IPS-18c (cell line): ENCODE measurements around the gene CTIF.

Experiments used
- H3K4me3 ChIP-seq: 2 replicates; pipeline ENCODE4 v1.7.0; 2013; ENCODE audit warnings: low read depth, mild to moderate bottlenecking, low read length, moderate library complexity; ENCODE audit not compliant: insufficient read depth
- H3K9me3 ChIP-seq: one replicate; pipeline ENCODE4 v1.6.1; 2013; ENCODE audit warnings: mild to moderate bottlenecking, low read length, moderate library complexity; ENCODE audit not compliant: control insufficient read depth, insufficient read depth

The CTIF gene

DNA sequence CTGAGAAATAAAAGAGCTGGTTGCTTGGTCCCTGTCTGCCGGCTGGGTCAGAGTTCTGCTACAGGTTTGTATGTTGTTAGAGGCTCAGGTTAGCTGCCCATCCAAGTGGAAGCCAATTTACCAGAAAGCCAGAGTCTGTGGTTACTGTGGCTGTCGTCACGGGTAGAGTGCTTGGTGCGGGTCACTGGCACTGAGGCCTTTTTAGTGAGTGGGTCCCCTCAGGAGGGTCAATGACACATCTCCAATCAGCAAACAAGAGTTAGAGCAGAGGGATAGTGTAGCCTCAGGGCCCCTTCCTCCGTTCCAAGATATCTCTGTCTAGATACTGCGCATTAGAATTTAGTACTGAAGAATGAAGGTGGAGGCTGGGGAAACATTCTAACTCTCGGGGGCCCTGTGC is 41.2 kb downstream of the CTIF start:
- Histone ChIP-seq H3K9me3 (peaks cover 2% of the 10 kb centered on the region), H3K4me3 (no peak overlapping the region)

DNA sequence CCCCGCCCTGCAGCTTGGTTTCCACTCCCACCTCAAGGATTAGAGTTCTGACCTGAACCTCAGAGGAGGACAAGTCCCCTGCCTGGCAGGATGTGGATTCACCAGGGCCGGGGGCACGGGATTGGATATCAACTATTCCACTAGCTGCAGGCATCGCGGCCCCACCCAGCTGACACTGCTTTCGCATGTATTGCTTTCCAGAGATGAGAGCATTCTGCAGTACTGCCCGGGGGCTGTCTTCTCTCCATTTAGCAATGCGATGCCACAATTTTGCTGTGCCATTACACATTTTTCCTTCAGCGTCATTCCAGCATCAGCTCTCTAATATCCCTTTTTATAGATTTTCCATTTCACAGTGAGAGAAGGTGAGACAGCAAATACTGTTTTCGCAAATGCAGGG is 42.0 kb downstream of the CTIF start:
- Histone ChIP-seq H3K4me3 (no peak overlapping the region), H3K9me3 (peaks cover 2% of the 10 kb centered on the region)

DNA sequence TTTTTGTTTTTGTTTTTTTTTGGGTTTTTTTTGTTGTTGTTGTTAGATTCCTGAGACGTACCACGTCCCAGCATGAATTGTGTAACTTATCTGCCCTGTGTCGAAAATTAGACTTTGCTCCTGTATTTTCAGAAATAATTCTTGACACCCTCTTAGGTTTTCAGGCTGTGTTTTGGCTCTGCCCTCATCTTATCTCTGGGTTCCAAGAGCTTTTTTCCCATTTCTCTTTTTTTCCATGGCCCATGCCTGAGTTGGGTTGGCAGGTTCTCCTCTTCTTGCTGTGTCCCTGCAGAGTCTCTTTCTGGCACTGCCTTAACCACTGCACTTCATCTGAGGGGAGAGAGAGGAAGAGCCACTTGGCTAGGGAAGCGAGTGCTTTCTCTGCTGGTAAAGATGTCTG is 42.4 kb downstream of the CTIF start:
- Histone ChIP-seq H3K9me3 (peaks cover 2% of the 10 kb centered on the region), H3K4me3 (no peak overlapping the region)

DNA sequence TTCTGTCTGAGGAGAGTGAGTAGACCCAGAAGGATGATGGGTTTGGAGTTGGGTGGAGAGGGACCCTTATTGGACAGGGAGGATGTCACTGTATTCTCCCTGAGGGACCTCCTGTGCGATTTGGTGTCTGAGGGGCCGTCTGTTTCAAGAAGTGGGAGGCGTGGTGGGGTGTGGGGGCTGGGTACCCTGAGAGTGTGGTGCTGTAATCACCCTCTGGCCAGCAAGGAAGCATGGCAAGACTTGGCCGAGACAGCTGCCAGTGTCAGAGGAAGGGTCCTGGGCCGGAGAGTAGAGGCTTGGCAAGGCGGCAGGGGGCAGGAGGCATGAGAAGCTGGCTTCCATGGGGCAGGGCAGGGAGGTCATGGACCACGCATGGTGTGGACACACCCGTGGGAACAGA is 43.1 kb downstream of the CTIF start:
- no peak overlapping the region for H3K4me3 ChIP-seq
- H3K9me3 ChIP-seq: peaks cover 2% of the 10 kb centered on the region

DNA sequence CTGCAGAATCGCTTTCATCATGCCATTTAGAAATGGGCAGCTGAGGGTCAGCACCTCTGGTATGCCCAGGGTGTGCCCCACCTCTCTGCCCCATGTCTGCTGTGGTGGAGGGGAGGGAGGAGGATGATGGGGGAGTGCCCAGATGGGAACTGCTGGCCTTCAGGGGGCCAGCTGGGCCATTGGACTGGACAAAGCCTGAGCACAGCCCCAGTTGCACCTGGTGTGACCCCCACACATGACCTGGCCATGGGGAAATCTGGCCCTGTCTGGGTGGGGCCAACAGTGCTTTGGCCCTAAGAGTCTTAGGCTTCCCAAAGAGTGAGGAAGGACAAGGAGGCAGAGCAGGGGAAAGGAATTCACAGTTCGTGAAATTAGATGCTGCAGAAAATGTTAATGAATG is 44.1 kb downstream of the CTIF start:
- Histone ChIP-seq H3K4me3 (no peak overlapping the region), H3K9me3 (no peaks in the 10 kb centered on the region)

DNA sequence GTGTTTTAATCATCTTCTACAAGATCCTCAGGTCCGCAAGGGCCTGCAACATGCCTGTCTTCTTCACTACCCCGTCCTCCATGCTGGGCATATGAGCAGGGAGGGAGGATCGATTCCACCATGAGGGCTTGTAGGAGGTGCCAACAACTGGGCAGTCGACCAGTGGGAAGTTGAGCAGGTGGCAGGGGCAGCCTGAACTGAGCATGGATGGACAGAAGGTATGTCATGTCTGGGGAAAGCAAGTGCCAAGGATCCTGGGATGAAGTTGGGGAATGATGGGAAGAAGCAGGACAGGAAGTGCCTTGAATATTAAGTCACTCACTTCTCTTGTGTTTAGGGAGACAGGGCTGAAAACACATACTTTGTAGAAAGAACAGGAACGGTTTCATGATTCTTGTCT is 44.7 kb downstream of the CTIF start:
- no peaks in the 10 kb centered on the region for H3K9me3 ChIP-seq

DNA sequence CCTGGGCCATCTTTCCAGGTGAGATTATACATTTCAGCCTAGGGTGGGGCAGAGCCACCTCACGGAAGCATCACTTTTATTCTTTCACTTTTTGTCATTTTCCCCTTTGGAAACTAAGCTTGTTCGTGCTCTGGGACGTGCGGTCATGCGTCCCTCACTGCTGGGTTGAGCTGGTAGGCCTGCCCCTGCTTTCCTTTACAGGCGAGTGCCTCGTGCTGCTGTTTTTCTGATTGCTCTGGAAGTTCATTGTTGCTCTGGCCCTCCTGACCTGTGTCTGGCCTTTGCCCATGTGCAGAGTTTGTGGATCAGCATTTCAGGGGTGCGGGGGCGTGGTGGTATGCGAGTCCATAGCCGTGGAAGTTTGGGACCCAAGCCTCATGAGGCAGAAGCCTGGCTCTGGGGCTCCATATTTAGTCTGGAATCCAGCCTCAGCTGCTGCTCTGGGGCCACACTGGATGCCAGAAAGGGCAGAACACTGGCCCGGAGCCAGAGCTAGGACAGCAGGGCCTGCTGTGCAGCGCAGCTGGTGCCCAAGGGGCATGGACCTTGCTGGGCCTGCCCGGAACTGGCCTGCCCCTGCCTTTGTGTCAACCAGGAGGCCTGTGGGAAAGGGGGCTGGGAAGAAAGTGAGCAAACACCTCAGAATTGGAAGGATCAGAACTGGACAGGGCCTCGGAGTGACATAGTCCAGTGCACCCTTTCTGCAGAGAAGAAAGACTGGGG is 51.1 kb downstream of the CTIF start:
- H3K4me3 ChIP-seq: no peak overlapping the region
- H3K9me3 ChIP-seq: no peaks in the 10 kb centered on the region

More for the DNA sequence above, 44.7 kb downstream of the CTIF start:
- H3K4me3 ChIP-seq: no peak overlapping the region

DNA sequence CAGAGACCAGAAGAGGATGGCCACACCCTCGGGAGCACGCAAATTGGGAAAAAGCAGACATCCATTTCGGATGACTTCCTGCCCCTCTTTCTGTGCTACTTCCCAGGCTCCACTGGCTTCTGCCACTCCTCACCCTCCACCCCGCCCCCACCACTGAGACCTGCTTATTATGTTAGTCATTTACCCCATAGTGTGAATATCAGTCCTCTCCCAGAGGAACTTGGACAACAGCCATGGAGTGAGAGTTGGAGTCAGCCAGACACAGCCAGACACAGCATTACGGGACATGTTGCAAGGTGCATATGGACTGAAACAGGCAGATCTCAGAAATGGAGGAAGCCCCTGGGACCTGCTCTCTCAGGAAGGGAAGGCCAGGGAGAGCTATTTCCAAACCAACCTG is 51.8 kb downstream of the CTIF start:
- Histone ChIP-seq H3K9me3 (no peaks in the 10 kb centered on the region), H3K4me3 (no peak overlapping the region)

DNA sequence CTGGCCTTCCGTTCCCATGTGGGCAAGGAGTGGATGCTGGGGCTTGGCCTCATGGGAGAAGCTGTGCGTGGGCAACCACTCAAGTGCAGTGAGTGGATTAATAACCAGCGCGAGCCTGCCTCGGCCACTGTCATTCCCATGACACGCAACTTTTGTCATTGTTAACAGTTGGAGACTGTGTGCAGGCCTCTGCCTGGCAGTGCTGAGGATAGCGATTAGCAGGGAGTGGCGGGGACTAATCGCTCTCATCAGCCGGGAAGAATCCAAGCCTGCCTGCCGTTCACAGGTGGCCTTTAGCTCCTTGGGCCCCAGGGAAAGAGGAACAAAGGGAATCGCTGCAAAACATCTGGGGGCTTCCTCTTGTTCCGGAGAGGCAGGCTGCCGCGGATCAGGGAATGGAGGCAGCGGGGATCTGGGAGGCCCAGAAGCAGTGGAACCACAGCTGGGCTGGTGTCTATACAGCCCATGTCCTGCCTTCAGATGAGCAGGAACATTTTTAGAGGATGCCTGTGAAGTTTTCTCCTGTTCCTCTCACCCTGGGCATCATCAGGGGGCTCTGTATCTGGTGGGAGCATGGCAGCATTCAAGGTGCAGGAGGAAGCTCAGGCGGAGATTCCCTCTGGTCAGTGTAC is 53.8 kb downstream of the CTIF start:
- no peak overlapping the region for H3K4me3 ChIP-seq
- H3K9me3 ChIP-seq: no peaks in the 10 kb centered on the region

DNA sequence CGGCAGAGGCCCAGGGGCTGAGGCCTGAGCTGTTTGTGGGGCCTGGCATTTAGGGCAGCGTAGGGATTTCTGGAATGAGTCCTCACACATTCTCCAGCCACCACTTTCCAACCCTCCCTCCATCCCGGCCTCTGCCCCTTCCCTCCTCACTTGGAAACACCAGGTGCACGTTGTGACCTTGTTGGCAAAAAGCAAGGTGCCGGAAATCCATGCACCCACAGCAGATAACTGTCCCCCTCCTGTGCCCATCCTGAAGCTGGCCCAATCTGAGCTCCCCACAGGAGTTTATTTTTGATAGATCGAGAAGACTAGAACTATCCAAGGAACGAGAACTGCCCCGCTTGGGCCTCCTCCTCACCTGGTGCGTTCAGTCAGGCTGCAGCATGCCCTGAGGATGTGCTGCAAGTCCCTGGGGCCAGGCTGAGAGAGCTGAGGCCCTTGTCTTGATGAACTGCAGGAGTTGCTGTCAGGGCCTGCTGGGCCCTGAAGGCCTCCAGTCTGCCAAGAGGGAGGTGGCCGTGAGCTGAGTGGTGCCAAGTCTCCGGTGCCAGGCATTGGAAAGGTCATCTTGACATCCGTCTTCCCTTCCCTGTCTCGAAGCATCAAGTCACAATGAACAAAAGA is 55.8 kb downstream of the CTIF start:
- no peak overlapping the region for H3K4me3 ChIP-seq
- H3K9me3 ChIP-seq: no peaks in the 10 kb centered on the region

DNA sequence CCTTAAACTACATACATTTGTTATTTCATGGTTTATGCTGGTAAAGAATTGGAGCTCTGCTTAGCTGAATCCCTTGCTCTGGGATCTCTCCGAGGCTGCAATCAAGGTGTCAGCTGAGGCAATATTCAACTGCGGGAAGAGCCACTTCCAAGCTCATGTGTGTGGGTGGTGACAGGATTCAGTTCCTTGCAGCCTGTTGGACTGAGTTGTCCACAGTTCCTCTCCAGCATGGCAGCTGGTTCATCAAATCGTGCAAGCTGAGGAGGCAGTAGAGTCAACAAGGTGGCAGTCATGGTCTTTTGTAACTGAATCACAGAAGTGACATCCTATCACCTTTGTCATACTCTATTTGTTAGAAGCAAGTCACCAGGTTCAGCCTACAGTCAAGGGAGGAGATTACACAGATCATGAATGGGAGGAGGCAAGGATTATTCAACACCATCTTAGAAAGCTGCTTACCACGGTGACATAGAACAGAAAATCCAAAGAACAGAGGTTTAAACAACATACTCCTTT is 56.9 kb downstream of the CTIF start:
- no peak overlapping the region for H3K4me3 ChIP-seq

DNA sequence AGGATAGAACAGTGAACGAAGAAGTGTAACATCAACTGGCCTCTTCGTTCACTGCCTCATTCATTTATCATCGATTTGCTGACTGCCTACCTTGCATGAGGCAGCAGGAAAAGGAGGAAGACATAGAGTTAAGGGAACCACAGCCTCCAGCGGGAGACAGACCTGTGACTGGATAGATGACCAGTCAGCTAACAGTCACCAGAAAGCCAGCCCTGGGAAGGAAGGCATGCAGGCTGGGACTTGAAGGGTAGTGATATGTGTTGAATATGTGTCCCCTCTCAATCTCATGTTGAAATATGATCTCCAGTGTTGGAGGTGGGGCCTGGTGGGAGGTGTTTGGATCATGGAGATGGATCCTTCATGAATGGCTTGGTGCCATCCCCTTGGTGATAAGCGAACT is 58.3 kb downstream of the CTIF start:
- Histone ChIP-seq H3K4me3 (no peak overlapping the region), H3K9me3 (no peaks in the 10 kb centered on the region)

More for the DNA sequence above, 56.9 kb downstream of the CTIF start:
- no peaks in the 10 kb centered on the region for H3K9me3 ChIP-seq

DNA sequence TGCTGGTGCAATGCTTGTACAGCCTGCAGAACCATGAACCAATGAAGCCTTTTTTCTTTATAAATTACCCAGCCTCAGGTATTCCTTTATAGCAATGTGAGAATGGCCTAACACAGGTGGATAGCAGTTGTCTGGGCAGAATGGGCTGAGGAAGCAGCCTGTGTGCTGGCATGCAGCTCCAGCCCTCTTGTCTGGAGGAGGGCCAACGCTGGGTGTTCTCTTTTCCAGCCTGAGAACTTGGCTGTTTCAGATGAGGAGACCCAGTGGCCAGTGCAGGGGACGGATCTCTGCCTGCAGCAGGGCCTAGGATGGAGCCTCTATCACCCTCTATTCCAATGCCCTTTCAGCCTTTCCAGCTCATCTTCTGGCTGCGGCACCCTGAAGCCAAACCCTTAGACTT is 58.8 kb downstream of the CTIF start:
- H3K4me3 ChIP-seq: no peak overlapping the region

DNA sequence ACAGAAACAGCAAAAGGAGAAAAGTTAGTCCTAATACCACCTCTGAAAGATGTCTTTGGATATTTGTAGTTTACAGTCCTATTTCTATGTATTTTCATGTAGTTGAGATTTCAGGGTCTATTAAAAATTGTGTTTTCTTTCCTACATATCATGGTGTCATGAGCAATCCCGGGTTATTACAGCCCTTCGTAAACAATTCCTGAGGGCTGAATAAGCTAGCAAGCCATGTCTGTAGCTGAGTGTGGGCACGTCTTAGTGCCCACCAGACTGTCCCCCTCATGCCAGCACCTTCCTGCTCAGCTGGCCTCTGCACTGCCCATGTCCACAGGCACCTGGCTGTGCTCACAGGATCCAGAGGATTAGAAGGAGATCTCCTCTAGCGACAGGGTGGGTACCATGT is 60.6 kb downstream of the CTIF start:
- no peak overlapping the region for H3K4me3 ChIP-seq

More for the DNA sequence above, 58.8 kb downstream of the CTIF start:
- no peaks in the 10 kb centered on the region for H3K9me3 ChIP-seq

DNA sequence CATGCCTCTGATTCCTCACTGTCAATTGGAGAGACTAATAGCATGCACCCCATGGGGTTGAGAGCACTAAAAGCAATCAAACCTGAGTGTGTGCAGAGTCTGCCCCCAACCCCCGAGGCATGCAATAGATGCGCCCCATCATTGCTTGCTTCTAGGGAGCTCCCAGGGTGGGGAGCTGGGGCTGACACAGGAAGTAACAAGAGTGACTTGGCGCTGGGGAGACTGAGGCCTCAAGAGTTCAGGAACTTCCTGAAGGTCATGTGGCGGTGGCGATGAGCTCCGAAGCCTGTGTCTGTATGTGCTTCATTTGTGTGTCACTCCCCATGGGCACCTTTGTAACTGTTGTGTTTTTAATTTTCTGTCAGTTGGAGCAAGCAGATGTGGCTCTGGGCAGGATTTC is 61.2 kb downstream of the CTIF start:
- Histone ChIP-seq H3K4me3 (no peak overlapping the region), H3K9me3 (no peaks in the 10 kb centered on the region)

More for the DNA sequence above, 60.6 kb downstream of the CTIF start:
- H3K9me3 ChIP-seq: no peaks in the 10 kb centered on the region

DNA sequence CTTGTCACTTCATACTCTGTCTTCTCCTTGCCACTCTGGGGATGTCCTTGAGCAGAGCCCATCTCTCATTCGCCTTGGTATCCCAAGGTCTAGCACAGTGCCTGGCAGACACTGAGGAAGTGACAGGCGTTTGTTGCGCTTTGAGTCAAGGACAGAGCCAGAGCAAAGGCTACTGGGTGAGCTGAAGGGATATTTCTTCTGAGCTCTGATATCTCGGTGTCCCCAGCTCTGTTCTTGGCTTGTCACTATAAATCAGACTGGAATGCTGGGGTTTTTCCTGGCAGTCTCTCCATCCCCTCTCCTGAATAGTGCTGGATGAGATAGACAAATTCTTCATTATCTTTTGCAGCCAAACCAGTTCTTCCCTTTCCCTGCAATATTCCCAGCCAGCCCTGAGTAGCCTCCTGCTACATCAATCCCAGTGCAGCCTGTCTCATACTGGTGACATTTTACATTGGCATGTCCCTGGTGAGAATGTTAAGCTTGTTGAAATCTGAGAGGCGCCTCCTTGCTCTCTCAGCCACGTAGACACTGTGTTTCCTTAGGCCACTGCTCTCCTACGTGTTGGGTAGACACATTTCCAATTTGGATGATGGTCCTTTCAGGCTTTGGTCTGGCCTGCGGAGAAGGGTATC is 61.7 kb downstream of the CTIF start:
- Histone ChIP-seq H3K4me3 (no peak overlapping the region), H3K9me3 (no peaks in the 10 kb centered on the region)

DNA sequence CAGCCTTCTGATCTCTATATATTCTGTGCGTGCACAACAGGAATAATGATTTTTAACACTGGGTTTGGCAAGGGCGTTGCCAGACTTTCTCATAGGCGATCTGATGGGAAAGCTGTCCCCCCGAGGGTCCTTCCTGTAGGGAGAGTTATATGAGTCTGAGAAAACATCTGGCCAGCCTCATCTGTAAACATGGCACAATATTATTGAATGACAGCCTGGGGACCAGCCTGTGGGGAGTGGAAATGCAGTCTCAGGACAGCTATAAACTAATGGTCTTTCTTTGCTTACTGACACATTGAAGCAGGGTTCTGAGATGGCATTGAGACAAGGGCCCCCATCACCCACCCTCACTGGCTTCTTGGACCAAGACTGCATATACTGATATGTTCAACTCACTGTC is 62.5 kb downstream of the CTIF start:
- Histone ChIP-seq H3K9me3 (no peaks in the 10 kb centered on the region), H3K4me3 (no peak overlapping the region)
